ENCODE results near the gene SPATA32.

Gene SPATA32

DNA sequence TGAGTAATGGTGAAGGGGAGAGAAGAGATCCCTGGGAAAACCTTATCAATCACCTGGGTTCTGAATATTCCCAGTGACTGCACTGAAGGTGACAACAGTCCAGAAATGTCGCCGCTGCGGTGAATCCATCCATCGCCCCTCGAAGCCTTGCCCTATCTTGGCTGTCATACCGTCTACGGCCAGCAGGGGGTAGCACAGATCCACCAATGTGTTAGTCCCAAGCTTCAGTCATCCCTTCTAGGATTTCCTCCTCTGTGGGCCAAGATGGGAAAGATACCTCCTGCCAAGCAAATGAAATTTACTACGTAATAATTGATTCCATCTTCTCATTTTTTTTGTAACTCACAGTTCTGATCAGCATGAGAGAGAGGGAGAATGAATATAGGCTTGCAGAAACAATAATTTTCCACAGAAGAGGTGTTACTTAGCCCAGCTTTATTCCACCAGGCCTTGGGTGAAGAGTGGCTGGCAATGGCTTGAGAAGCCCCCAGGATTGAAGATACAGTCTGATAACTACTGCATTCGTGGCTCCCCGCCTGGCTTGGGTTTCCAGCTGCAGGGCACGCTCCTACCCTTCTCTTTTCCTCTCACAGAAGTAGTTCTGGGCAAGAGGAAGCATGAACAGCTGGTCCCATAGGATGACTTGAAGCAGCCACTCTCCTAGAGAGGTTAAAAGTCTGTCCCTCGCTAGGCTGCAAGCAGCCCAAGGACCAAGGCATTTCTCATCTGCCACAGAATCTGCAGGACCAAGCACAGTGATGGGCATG lies 42.8 kb downstream of the SPATA32 start:
- CTCF ChIA-PET: interaction anchor here (0.7 to 10.2 kb wide), 43 partner anchors 9 to 613 kb away, joined by 3 to 309 read pairs (median 5); partner anchors contain the start of genes ACBD4 and HEXIM2
- TF ChIP-seq, protein P1, sequence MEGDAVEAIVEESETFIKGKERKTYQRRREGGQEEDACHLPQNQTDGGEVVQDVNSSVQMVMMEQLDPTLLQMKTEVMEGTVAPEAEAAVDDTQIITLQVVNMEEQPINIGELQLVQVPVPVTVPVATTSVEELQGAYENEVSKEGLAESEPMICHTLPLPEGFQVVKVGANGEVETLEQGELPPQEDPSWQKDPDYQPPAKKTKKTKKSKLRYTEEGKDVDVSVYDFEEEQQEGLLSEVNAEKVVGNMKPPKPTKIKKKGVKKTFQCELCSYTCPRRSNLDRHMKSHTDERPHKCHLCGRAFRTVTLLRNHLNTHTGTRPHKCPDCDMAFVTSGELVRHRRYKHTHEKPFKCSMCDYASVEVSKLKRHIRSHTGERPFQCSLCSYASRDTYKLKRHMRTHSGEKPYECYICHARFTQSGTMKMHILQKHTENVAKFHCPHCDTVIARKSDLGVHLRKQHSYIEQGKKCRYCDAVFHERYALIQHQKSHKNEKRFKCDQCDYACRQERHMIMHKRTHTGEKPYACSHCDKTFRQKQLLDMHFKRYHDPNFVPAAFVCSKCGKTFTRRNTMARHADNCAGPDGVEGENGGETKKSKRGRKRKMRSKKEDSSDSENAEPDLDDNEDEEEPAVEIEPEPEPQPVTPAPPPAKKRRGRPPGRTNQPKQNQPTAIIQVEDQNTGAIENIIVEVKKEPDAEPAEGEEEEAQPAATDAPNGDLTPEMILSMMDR (IDR thresholded peaks at IDR 0.05; ENCODE audit: control extremely low read depth, extremely low read depth, low read depth, missing control alignments): peak; percentile 94
- DNase-seq (ENCODE audit: extremely low spot score): peak; percentile 74
- POLR2A ChIA-PET: interaction anchor here (0.5 to 1.6 kb wide), 5 partner anchors 12 to 79 kb away, joined by 3 to 11 read pairs (median 3); partner anchors contain the start of gene HEXIM1
